HCT116 (cell line): ENCODE data around the gene ATP6V1G2. TPM values are rescaled to one million over a fixed set of nuclear protein-coding genes. Genes with fewer than 3 reads are reported as not detected.

Source experiments
- ATAC-seq: fragments of 200-7000 bp; cut with Tn5 transposase; 2 replicates; pipeline ENCODE4 v1.9.1; 2020; ENCODE audit warnings: mild to moderate bottlenecking, moderate library complexity
- BruUV-seq: library from RNA; stranded (reverse); fragments of 400-500 nt; replicated peaks from 2 replicates; lab custom pipeline; 2021; lab: Mats Ljungman, UMichigan
- CTCF ChIA-PET: fragments of 300-600 bp; sonication (Branson Sonifier 250); formaldehyde crosslinking; loops from one replicate; lab custom pipeline; 2021; ENCODE audit warnings: antibody characterized with exemption; lab: Charles Lee
- POLR2A ChIA-PET: fragments of 300-600, 350-600 bp; sonication (Branson Sonifier 250); formaldehyde crosslinking; loops from one replicate; lab custom pipeline; 2021; ENCODE audit warnings: antibody characterized with exemption; lab: Charles Lee
- RAD21 ChIA-PET, 2 experiments: fragments of 300-600 bp; sonication (Branson Sonifier 250); formaldehyde crosslinking; loops; one replicate each; lab custom pipeline; 2023; ENCODE audit warnings: low total read pairs in 2 of 2; ENCODE audit not compliant: uncharacterized antibody in 2 of 2, unreplicated experiment in 2 of 2, low non-redundant PET in 1 of 2; lab: Charles Lee
- DNase-seq: peaks from one replicate; pipeline ENCODE4 v3.0.0-alpha.2; 2010; ENCODE audit warnings: low read depth, low spot score
- H2AFZ ChIP-seq: fragments of 200-600 bp; shearing (Covaris generic), sonication (generic); 2 replicates; pipeline ENCODE4 v1.6.1; 2017; ENCODE audit warnings: low read depth, mixed run types, mixed read lengths, antibody characterized with exemption, low read length; ENCODE audit not compliant: poor library complexity, severe bottlenecking
- H3K27ac ChIP-seq: 2 replicates; pipeline ENCODE4 v1.5.1; 2012; ENCODE audit warnings: low read depth, low read length
- H3K27me3 ChIP-seq: fragments of 200-600 bp; sonication (generic); 2 replicates; pipeline ENCODE4 v1.6.1; 2016; ENCODE audit warnings: mixed run types, low read length, mixed read lengths; ENCODE audit not compliant: insufficient read depth
- H3K36me3 ChIP-seq, 2 experiments: fragments of 200-500 bp in 1 of 2; fragments of 200-600 bp in 1 of 2; sonication (Bioruptor generic) in 1 of 2; sonication (generic) in 1 of 2; 2 replicates each; pipeline versions ENCODE4 v1.5.1 to v1.6.1; 2014 to 2016; ENCODE audit warnings: low read length in 2 of 2, inconsistent platforms in 1 of 2, mixed read lengths in 1 of 2, mixed run types in 1 of 2; ENCODE audit not compliant: insufficient read depth in 2 of 2, control insufficient read depth in 1 of 2
- H3K4me1 ChIP-seq, 2 experiments: fragments of 200-600 bp in 1 of 2; sonication (generic) in 1 of 2; 2 replicates each; pipeline versions ENCODE4 v1.5.1 to v1.6.1; 2012 to 2017; ENCODE audit warnings: low read length in 2 of 2, inconsistent platforms in 1 of 2, mild to moderate bottlenecking in 1 of 2, mixed read lengths in 1 of 2, mixed run types in 1 of 2, moderate library complexity in 1 of 2; ENCODE audit not compliant: insufficient read depth in 2 of 2, control insufficient read depth in 1 of 2
- H3K4me2 ChIP-seq: fragments of 200-600 bp; sonication (generic); 2 replicates; pipeline ENCODE4 v1.6.1; 2017; ENCODE audit warnings: mixed run types, low read length, mixed read lengths
- H3K4me3 ChIP-seq, 2 experiments: fragments of 200-600 bp in 1 of 2; sonication (generic) in 1 of 2; replicated peaks in 1 of 2; 2 replicates each; pipeline ENCODE4 v1.5.1; 2011 to 2016; ENCODE audit warnings: low read length in 2 of 2, control low read depth in 1 of 2, low read depth in 1 of 2, mild to moderate bottlenecking in 1 of 2, mixed read lengths in 1 of 2, mixed run types in 1 of 2
- H3K79me2 ChIP-seq: fragments of 200-600 bp; sonication (generic); 2 replicates; pipeline ENCODE4 v1.6.1; 2017; ENCODE audit warnings: mild to moderate bottlenecking, mixed run types, low read length, moderate library complexity, mixed read lengths; ENCODE audit not compliant: insufficient read depth
- H3K9ac ChIP-seq: fragments of 200-600 bp; sonication (generic); 2 replicates; pipeline ENCODE4 v1.6.1; 2016; ENCODE audit warnings: low read length, mixed read lengths
- H3K9me2 ChIP-seq: fragments of 200-600 bp; sonication (generic), shearing (Covaris generic); 2 replicates; pipeline ENCODE4 v1.6.1; 2017; ENCODE audit warnings: mixed run types, mild to moderate bottlenecking, moderate library complexity; ENCODE audit not compliant: insufficient read depth
- H3K9me3 ChIP-seq, 2 experiments: fragments of 200-500 bp in 1 of 2; fragments of 200-600 bp in 1 of 2; sonication (Bioruptor generic) in 1 of 2; sonication (generic) in 1 of 2; 2 replicates each; pipeline ENCODE4 v1.6.1; 2014 to 2017; ENCODE audit warnings: low read length in 2 of 2, mixed read lengths in 2 of 2, inconsistent platforms in 1 of 2, low read depth in 1 of 2, mild to moderate bottlenecking in 1 of 2, mixed run types in 1 of 2, moderate library complexity in 1 of 2; ENCODE audit not compliant: control insufficient read depth in 1 of 2, insufficient read depth in 1 of 2
- H4K20me1 ChIP-seq: fragments of 200-600 bp; sonication (generic), shearing (Covaris generic); 2 replicates; pipeline ENCODE4 v1.6.1; 2017; ENCODE audit warnings: mixed run types, mild to moderate bottlenecking, moderate library complexity; ENCODE audit not compliant: insufficient read depth
- CBX3 ChIP-seq: IDR thresholded peaks from 2 replicates; pipeline ENCODE4 v1.6.1; 2012; ENCODE audit warnings: low read depth
- EGR1 ChIP-seq: IDR thresholded peaks from 2 replicates; pipeline ENCODE4 v1.6.1; 2012; ENCODE audit warnings: low read depth
- EZH2phosphoT487 ChIP-seq: fragments of 200-600 bp; IDR thresholded peaks from 2 replicates; pipeline ENCODE4 v1.6.1; 2018; ENCODE audit warnings: antibody characterized with exemption, borderline replicate concordance
- FOSL1 ChIP-seq: IDR thresholded peaks from 2 replicates; pipeline ENCODE4 v1.6.1; 2012; ENCODE audit warnings: low read depth
- JUND ChIP-seq: IDR thresholded peaks from 2 replicates; pipeline ENCODE4 v1.6.1; 2012
- SIN3A ChIP-seq: IDR thresholded peaks from 2 replicates; pipeline ENCODE4 v1.6.1; 2012; ENCODE audit warnings: low read depth
- SRF ChIP-seq: IDR thresholded peaks from 2 replicates; pipeline ENCODE4 v1.6.1; 2012; ENCODE audit warnings: low read depth
- YY1 ChIP-seq: IDR thresholded peaks from 2 replicates; pipeline ENCODE4 v1.6.1; 2011; ENCODE audit warnings: low read length, low read depth, moderate library complexity, mild to moderate bottlenecking; ENCODE audit not compliant: insufficient replicate concordance; ENCODE audit errors: extremely low read depth
- ZFX ChIP-seq: fragments of 450-650 bp; IDR thresholded peaks from 2 replicates; pipeline ENCODE4 v1.6.1; 2017
- ZNF274 ChIP-seq: fragments of 200-500 bp; sonication (Bioruptor generic); IDR thresholded peaks from 2 replicates; pipeline ENCODE4 v1.6.1; 2014; ENCODE audit warnings: mild to moderate bottlenecking, low read depth, low read length, inconsistent platforms
- intact Hi-C: fragments of 100-400 bp; cut with micrococcal nuclease; formaldehyde crosslinking; loops from 2 replicates; pipeline ENCODE4 v1.10.0; 2022
- total RNA-seq: library from RNA; stranded (reverse); gene quantifications from one replicate; pipeline ENCODE4 v1.2.1, GENCODE V29; 2021; ENCODE audit not compliant: unreplicated experiment
- TF ChIP-seq, protein P1 (sequence below): IDR thresholded peaks from 2 replicates; pipeline ENCODE4 v1.6.1; 2012
- TF ChIP-seq, protein P2 (sequence below): IDR thresholded peaks from 2 replicates; pipeline ENCODE4 v1.6.1; 2012; ENCODE audit warnings: low read depth

The ATP6V1G2 gene
- total RNA-seq, 1 experiment from 2014 or later: 1.8 TPM

- DNase-seq: no peak
- Histone ChIP-seq H3K36me3 (peaks cover 82 to 92% of the 10 kb centered on the region in 2 experiments), H3K4me1 (peaks cover 6 to 17% of the 10 kb centered on the region in 2 experiments), H3K27ac (no peak overlapping the region), H2AFZ (no peak overlapping the region), H4K20me1 (peaks cover 42% of the 10 kb centered on the region; the same call in 1 of the 2 replicates), H3K27me3 (no peaks in the 10 kb centered on the region), H3K9me3 (no peaks in the 10 kb centered on the region), H3K79me2 (peaks cover 83% of the 10 kb centered on the region), H3K9me2 (no peaks in the 10 kb centered on the region), H3K4me2 (no peak overlapping the region), H3K9ac (no peak overlapping the region), H3K4me3 (no peak overlapping the region)
- TF ChIP-seq SIN3A: no peak
- no peak for TF ChIP-seq EZH2phosphoT487
- TF ChIP-seq, protein P1, sequence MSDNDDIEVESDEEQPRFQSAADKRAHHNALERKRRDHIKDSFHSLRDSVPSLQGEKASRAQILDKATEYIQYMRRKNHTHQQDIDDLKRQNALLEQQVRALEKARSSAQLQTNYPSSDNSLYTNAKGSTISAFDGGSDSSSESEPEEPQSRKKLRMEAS: no peak
- no peak for TF ChIP-seq FOSL1
- ChIA-PET RAD21 (no interaction called here), POLR2A (interaction anchor here (0.6 kb wide), 1 partner anchor 487 kb away, joined by 3 read pairs; no protein-coding TSS in a partner anchor), CTCF (no interaction called here)
- no TSS peak for BruUV-seq
- intact Hi-C loops: no loop called here
- ATAC-seq: no peak
These were observed 10.7 kb downstream of the ATP6V1G2 start for GRCh38 chr6:31535538-31536324.

GRCh38 chr6:31534521-31535040 lies 11.8 kb downstream of the ATP6V1G2 start:
- no peak overlapping the region for H3K27ac ChIP-seq
- peaks cover 71% of the 10 kb centered on the region for H3K79me2 ChIP-seq
- no peak overlapping the region for H3K9ac ChIP-seq
- CTCF ChIA-PET: no interaction called here
- H3K36me3 ChIP-seq: peaks cover 79 to 86% of the 10 kb centered on the region in 2 experiments
- peaks cover 0 to 5% of the 10 kb centered on the region in 2 experiments; a peak in 2 of 4 replicates for H3K4me1 ChIP-seq
- no peak for ATAC-seq
- no peak overlapping the region for H3K4me3 ChIP-seq
- no peaks in the 10 kb centered on the region for H3K9me2 ChIP-seq
- BruUV-seq: no TSS peak
- no peak overlapping the region for H2AFZ ChIP-seq
- H3K4me2 ChIP-seq: no peak overlapping the region
- peaks cover 33% of the 10 kb centered on the region; the same call in 1 of the 2 replicates for H4K20me1 ChIP-seq
- H3K27me3 ChIP-seq: no peaks in the 10 kb centered on the region
- TF ChIP-seq ZFX (no peak), YY1 (no peak), ZNF274 (no peak), EGR1 (no peak), CBX3 (no peak), JUND (no peak), SRF (no peak)
- TF ChIP-seq, protein P1: no peak
- TF ChIP-seq, protein P2, sequence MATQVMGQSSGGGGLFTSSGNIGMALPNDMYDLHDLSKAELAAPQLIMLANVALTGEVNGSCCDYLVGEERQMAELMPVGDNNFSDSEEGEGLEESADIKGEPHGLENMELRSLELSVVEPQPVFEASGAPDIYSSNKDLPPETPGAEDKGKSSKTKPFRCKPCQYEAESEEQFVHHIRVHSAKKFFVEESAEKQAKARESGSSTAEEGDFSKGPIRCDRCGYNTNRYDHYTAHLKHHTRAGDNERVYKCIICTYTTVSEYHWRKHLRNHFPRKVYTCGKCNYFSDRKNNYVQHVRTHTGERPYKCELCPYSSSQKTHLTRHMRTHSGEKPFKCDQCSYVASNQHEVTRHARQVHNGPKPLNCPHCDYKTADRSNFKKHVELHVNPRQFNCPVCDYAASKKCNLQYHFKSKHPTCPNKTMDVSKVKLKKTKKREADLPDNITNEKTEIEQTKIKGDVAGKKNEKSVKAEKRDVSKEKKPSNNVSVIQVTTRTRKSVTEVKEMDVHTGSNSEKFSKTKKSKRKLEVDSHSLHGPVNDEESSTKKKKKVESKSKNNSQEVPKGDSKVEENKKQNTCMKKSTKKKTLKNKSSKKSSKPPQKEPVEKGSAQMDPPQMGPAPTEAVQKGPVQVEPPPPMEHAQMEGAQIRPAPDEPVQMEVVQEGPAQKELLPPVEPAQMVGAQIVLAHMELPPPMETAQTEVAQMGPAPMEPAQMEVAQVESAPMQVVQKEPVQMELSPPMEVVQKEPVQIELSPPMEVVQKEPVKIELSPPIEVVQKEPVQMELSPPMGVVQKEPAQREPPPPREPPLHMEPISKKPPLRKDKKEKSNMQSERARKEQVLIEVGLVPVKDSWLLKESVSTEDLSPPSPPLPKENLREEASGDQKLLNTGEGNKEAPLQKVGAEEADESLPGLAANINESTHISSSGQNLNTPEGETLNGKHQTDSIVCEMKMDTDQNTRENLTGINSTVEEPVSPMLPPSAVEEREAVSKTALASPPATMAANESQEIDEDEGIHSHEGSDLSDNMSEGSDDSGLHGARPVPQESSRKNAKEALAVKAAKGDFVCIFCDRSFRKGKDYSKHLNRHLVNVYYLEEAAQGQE: no peak
- TF ChIP-seq, all 23 proteins: peak for 0
- RAD21 ChIA-PET: no interaction called here
- H3K9me3 ChIP-seq: no peaks in the 10 kb centered on the region
- intact Hi-C loops: no loop called here
- POLR2A ChIA-PET: no interaction called here
- DNase-seq: no peak
